ENCODE measurements around the gene DGKI. TPM values are rescaled to one million over a fixed set of nuclear protein-coding genes. Genes with fewer than 3 reads are reported as not detected.

DGKI gene
- total RNA-seq, 3 donors from 2014 or later (not counting 1 experiment from before 2014, with no cell fraction given), result 0.53 TPM; not detected in 2

DNA sequence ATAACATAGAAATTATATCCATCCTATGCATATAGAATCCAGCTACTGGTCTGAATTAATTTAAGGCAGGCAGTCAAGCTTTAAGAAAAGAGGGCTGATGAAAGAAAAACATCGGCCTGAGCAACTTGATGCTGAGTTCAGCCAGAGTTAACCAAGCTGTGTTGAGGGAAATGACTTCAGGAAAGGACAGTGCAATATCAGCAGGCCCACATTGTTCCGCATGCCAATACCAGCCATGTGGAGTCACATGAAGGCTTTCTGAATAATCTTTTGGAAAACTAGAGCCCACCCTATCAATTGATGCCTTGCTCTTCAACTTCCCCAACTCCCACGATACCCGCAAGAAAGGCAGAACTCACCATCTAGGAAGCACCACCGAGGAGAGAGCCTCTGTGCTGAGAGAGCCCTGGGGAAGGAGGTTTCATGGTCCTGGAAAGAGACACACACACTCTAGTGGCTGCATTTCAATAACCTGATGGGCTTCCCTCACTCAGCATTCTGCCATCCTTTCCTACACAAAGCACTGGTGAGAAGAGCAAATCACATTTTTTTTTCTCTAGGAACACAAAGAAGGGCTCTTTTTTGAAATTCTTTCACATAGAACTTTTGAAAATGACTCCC is 377.5 kb downstream of the DGKI start:
- Mint-ChIP-seq H3K9me3 (peaks cover 0 to 2% of the 10 kb centered on the region in 2 donors), H3K4me3 (no peak overlapping the region), H3K27ac (no peak overlapping the region), H3K4me1 (no peaks in the 10 kb centered on the region), H3K36me3 (no peaks in the 10 kb centered on the region), H3K27me3 (ENCODE audit: low read depth in 2 of 2) (no peaks in the 10 kb centered on the region)
- no peaks in the 10 kb centered on the region for H3K9me3 ChIP-seq (ENCODE audit: control insufficient read depth, insufficient read depth, low read length)
- ATAC-seq (no peak), DNase-seq (no peak)
- no peak overlapping the region for H3K4me3 ChIP-seq (ENCODE audit: low read length)
- TF ChIP-seq, protein P1, sequence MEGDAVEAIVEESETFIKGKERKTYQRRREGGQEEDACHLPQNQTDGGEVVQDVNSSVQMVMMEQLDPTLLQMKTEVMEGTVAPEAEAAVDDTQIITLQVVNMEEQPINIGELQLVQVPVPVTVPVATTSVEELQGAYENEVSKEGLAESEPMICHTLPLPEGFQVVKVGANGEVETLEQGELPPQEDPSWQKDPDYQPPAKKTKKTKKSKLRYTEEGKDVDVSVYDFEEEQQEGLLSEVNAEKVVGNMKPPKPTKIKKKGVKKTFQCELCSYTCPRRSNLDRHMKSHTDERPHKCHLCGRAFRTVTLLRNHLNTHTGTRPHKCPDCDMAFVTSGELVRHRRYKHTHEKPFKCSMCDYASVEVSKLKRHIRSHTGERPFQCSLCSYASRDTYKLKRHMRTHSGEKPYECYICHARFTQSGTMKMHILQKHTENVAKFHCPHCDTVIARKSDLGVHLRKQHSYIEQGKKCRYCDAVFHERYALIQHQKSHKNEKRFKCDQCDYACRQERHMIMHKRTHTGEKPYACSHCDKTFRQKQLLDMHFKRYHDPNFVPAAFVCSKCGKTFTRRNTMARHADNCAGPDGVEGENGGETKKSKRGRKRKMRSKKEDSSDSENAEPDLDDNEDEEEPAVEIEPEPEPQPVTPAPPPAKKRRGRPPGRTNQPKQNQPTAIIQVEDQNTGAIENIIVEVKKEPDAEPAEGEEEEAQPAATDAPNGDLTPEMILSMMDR (IDR thresholded peaks at IDR 0.05), result no peak
- no peaks in the 10 kb centered on the region for H3K27me3 ChIP-seq (ENCODE audit: control insufficient read depth, insufficient read depth, low read length)
- H3K27ac ChIP-seq (ENCODE audit: low read length), result no peak overlapping the region
- intact Hi-C loops (cut with micrococcal nuclease), result no loop called here
- H3K4me1 ChIP-seq (ENCODE audit: control insufficient read depth, insufficient read depth, low read length), result no peaks in the 10 kb centered on the region
- no peaks in the 10 kb centered on the region for H3K36me3 ChIP-seq (ENCODE audit: control insufficient read depth, insufficient read depth, low read length)
- 40% methylated on average over 4 of the region's 5 CpGs for WGBS (ENCODE audit: insufficient coverage)

DNA sequence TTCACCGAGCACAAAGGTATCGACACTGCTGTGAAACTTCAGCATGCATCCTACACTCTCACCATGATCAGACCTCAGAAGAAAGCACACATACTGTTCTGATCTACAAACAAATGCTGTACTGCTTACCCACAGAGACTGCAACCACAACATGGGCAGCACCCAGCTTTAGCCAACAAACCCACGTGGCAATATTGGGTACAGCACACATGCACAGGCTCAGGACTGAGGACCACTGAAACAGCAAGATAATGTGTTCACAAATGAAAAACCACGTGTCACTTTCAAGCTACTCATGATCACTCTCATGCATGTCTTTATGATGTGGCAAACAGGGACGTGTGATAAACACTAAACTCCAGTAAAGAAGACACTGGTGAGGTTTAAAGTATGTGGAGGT is 383.9 kb downstream of the DGKI start:
- Mint-ChIP-seq H3K4me1 (no peaks in the 10 kb centered on the region), H3K4me3 (no peak overlapping the region), H3K27ac (no peak overlapping the region), H3K36me3 (no peaks in the 10 kb centered on the region), H3K27me3 (ENCODE audit: low read depth in 2 of 2) (no peaks in the 10 kb centered on the region), H3K9me3 (peaks cover 2% of the 10 kb centered on the region in 2 donors)
- Histone ChIP-seq H3K4me3 (ENCODE audit: low read length) (no peak overlapping the region), H3K9me3 (ENCODE audit: control insufficient read depth, insufficient read depth, low read length) (no peaks in the 10 kb centered on the region), H3K27ac (ENCODE audit: low read length) (no peak overlapping the region), H3K36me3 (ENCODE audit: control insufficient read depth, insufficient read depth, low read length) (no peaks in the 10 kb centered on the region), H3K4me1 (ENCODE audit: control insufficient read depth, insufficient read depth, low read length) (no peaks in the 10 kb centered on the region), H3K27me3 (ENCODE audit: control insufficient read depth, insufficient read depth, low read length) (no peaks in the 10 kb centered on the region)
- ATAC-seq (no peak), DNase-seq (no peak)
- TF ChIP-seq, protein P1 (IDR thresholded peaks at IDR 0.05), result no peak
- intact Hi-C loops (cut with micrococcal nuclease), result no loop called here
- 76% methylated on average over 5 of the region's 5 CpGs for WGBS (ENCODE audit: insufficient coverage)

DNA sequence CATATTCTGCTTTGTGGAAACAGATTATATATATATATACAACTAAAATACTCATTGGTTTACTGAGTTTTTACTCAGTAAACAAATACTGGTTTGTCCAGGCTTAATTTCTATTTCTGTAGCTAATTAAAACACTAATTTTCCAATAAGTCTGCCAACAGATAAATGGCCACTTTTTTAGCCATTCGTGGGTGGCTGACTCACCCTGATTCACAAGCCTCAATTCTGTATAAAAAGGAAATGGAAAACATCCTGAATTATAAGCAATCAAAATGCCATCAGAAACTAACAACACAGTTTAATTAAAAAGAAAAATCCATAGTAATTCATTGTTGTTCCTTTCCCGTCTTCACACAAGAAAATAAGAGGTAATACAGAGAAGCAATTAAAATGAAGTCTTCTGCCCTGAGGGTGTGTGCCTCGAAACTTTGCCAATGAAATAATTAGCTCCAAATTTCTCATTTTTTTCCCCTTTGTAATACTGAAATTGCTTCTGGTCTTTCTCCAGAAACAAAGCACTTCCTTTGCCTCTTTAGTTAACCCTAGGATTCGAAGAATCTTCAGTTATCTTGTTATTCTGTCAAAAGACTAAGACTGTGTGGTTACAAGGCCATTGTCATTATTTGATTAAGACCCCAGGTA is 384.6 kb downstream of the DGKI start:
- WGBS (ENCODE audit: insufficient coverage), result 67% methylated on average over 4 of the region's 4 CpGs
- ATAC-seq, result no peak

More for the DNA sequence above, 384.6 kb downstream of the DGKI start:
- H3K27ac Mint-ChIP-seq, result no peak overlapping the region
- Histone ChIP-seq H3K4me1 (ENCODE audit: control insufficient read depth, insufficient read depth, low read length) (no peaks in the 10 kb centered on the region), H3K27me3 (ENCODE audit: control insufficient read depth, insufficient read depth, low read length) (no peaks in the 10 kb centered on the region), H3K9me3 (ENCODE audit: control insufficient read depth, insufficient read depth, low read length) (no peaks in the 10 kb centered on the region), H3K36me3 (ENCODE audit: control insufficient read depth, insufficient read depth, low read length) (no peaks in the 10 kb centered on the region), H3K27ac (ENCODE audit: low read length) (no peak overlapping the region), H3K4me3 (ENCODE audit: low read length) (no peak overlapping the region)
- peaks cover 2% of the 10 kb centered on the region in 2 donors for H3K9me3 Mint-ChIP-seq
- H3K4me3 Mint-ChIP-seq, result no peak overlapping the region
- TF ChIP-seq, protein P1 (IDR thresholded peaks at IDR 0.05), result no peak
- no peaks in the 10 kb centered on the region for H3K27me3 Mint-ChIP-seq (ENCODE audit: low read depth in 2 of 2)
- no peaks in the 10 kb centered on the region for H3K36me3 Mint-ChIP-seq
- intact Hi-C loops (cut with micrococcal nuclease), result no loop called here
- H3K4me1 Mint-ChIP-seq, result no peaks in the 10 kb centered on the region
- DNase-seq, result no peak

Measured in natural killer cell (primary cell).